AG09309 (cell line): ENCODE data around the gene ATP6V1G3.
"Not testable (repeated sequence)": the region's sequence is repeated elsewhere in the genome, so short reads cannot be mapped to it uniquely, and the experiment has no call there.

Source experiments
- DNase-seq: peaks from one replicate; pipeline ENCODE4 v3.0.0-alpha.2; 2010; ENCODE audit warnings: low read depth
- H3K4me3 ChIP-seq: 2 replicates; pipeline ENCODE4 v1.5.1; 2011; ENCODE audit warnings: mild to moderate bottlenecking, low read depth, low read length, moderate library complexity; ENCODE audit not compliant: control insufficient read depth
- TF ChIP-seq, protein P1 (sequence below): IDR thresholded peaks from 2 replicates; pipeline ENCODE4 v1.5.1; 2011; ENCODE audit warnings: mild to moderate bottlenecking, low read depth, low read length, inconsistent platforms; ENCODE audit not compliant: insufficient read depth, control insufficient read depth; ENCODE audit errors: missing control alignments

ATP6V1G3 gene

DNA sequence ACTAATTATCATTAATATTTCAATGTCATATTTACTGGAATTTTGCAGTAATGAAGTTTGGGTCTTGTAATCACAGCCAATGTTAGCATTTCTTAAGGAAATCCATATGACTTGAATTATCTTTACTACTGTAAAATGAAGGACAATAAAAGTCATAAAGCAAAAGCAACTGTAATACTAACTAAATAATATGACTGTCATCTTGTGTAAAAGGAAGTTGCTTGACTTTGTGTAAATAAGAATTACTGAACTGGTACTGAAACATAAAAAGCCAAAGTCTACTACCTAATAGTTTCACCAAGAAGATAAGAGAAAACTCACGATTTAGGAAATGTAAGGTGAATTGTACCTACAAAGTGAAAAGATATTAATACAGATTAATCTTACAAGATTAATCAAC is 57.5 kb downstream of the ATP6V1G3 start:
- DNase-seq = no peak
- H3K4me3 ChIP-seq = no peak overlapping the region
- TF ChIP-seq, protein P1, sequence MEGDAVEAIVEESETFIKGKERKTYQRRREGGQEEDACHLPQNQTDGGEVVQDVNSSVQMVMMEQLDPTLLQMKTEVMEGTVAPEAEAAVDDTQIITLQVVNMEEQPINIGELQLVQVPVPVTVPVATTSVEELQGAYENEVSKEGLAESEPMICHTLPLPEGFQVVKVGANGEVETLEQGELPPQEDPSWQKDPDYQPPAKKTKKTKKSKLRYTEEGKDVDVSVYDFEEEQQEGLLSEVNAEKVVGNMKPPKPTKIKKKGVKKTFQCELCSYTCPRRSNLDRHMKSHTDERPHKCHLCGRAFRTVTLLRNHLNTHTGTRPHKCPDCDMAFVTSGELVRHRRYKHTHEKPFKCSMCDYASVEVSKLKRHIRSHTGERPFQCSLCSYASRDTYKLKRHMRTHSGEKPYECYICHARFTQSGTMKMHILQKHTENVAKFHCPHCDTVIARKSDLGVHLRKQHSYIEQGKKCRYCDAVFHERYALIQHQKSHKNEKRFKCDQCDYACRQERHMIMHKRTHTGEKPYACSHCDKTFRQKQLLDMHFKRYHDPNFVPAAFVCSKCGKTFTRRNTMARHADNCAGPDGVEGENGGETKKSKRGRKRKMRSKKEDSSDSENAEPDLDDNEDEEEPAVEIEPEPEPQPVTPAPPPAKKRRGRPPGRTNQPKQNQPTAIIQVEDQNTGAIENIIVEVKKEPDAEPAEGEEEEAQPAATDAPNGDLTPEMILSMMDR = no peak

DNA sequence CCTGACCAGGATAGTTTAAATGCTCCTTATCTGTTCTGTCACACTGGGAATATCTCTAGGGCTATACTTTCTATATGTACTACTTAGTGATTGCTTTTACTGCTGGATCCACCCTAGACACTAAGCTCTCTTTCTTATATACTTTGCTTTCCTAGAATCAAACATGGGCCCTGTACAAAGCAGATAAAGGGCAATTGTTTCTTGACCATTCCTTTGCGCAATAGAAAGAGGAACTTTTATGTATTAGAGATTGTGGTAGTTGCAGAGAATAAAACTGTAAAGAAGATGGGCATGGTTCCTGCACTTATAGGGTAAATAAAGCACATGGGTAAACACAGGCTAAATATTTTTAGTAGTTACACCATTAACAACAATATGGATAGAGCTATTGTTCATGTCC is 58.8 kb downstream of the ATP6V1G3 start:
- DNase-seq = no peak
- TF ChIP-seq, protein P1 = no peak
- H3K4me3 ChIP-seq = no peak overlapping the region

DNA sequence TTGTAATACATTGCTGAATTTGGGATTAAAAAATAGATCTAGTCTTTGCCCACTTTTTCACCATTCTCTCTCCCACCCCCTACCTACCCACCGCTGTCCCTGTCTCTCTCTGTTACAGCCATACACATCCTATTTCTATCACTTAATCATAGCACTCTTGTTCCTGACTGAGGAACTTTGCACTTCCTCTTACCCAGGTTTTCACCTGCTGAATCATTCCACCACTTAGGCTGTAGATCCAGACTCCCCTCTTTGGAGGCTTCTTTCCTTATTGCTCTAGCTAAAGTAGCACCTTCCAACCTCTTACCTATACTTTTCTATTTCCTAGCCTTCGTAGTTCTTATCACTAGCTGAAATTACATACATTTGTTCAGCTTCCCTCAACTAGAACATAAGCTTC is 59.6 kb downstream of the ATP6V1G3 start:
- no peak for DNase-seq
- TF ChIP-seq, protein P1 = no peak
- no peak overlapping the region for H3K4me3 ChIP-seq

- not testable (repeated sequence) for H3K4me3 ChIP-seq
Measured at GRCh38 chr1:198477354-198477753, 63.1 kb downstream of the ATP6V1G3 start.

More at GRCh38 chr1:198477354-198477753, 63.1 kb downstream of the ATP6V1G3 start:
- not testable (repeated sequence) for DNase-seq
